ENCODE data around the gene TST.

Gene TST

DNA sequence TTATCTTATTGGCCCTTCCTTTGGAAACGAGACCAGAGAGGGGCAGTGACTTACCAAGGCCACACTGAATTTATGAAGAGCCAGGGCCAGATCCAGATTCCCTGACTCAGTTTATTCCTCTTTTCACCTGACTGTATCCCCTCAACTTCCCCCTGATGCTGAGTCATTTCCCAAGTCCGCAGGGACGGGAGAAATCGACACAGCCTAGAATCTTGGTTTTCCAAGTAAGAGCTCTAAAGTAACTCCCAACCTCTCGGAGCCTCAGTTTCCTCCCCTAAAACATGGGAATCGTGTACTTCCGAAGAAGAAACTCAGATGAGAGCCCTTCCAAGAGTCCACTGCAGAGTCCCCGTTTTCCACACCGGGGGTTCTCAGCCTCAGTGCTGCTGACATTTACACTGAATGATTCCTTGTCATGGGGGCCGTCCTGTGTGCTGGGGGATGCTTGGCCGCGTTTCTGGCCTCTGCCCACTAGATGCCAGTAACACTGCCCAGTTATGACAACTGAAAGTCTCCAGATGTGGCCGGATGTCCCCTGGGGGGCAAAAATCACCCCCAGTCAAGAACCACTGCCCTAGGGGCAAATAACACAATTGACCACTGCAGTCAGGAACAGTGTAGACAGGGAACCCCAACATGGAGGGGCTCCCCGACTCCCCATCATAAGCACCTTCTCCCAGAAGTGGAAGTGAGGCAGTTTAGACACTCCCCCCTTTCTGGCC, 11.5 kb upstream of the TST start:
- DNase-seq, result no peak

DNA sequence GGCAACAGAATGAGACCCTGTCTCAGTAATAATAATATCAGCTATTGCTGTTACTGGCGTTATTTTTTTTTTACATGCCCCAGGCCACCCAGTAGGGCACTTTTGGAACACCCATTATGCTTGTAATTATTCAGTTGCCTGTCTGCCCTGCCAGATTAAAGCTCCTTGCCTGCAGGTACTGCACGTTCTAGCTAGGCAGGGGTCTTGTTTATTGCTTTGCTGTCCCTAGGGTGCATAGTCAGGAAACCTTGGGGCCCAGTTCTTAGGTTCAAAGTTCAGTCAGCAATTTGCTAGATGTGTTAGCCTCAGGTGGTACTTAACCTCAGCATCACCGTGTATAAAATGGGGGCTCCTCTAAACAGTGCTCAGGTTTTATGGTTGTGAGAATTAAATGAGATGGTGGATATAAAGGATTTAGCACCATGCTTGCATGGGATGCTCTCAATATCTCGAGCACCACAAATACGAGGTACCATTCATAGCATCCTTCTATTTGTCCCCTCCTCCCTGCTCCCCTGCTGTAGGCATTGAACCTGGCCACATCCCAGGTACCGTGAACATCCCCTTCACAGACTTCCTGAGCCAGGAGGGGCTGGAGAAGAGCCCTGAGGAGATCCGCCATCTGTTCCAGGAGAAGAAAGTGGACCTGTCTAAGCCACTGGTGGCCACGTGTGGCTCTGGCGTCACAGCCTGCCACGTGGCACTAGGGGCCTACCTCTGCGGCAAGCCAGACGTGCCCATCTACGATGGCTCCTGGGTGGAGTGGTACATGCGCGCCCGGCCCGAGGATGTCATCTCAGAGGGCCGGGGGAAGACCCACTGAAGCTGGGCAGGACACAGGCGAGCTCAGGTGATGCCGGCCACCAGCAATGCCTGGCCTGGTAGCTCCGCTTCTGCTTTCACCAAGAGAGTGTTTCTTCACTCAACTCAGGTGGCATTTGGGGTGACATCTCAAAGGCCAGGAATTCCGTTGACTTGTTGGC, 9.7 kb upstream of the TST start:
- DNase-seq, result no peak

DNA sequence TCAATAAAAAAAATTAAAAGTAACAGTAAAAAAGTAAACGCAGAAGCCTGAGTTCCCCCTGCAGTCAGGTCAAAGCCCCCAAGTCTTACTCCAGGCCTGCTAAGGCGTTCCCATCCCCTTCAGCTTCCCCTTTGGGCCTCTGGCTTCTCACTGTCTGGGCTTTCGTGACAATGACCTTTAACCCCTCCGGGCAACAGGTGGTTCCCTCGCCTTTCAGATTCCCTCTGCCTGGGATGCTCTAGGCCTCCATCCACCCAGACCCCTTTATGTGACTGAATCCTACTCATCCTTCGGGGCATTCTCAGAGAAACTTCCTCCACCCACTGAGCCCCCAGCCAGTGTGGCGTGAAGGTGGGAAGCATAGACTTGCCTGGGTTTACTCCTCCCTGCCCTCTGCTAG, 8.3 kb upstream of the TST start:
- no peak for DNase-seq

- DNase-seq, result no peak
These were observed 7.1 kb upstream of the TST start for GRCh38 chr22:37026325-37026724.

- DNase-seq, result no peak
These were observed 6.3 kb upstream of the TST start for GRCh38 chr22:37025500-37026070.

- DNase-seq, result no peak
These were observed 5.3 kb upstream of the TST start for GRCh38 chr22:37024339-37025157.

DNA sequence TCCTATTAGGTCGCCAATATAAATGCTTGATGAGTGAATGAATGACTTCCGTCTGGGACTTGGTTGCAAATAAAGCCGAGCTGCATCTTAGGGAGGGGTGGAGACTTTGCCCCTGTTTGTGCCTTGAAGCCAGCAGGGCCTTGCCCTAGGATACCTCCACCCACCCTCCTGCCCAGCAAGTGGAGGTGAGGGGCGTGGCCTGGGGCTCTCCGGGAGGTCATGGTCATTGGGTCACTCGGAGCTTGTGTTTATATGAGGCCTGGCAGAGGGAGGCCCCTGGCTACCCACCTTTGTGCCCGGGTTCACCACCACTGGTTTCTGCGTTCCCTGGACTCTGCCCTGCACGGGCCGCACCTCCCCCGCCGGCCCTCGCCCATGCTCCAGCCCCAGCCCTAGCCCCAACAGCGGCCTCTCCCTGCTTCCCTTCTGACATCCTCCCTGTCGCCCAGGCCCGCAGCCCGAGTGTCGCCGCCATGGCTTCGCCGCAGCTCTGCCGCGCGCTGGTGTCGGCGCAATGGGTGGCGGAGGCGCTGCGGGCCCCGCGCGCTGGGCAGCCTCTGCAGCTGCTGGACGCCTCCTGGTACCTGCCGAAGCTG, 4.6 kb upstream of the TST start:
- no peak for DNase-seq

DNA sequence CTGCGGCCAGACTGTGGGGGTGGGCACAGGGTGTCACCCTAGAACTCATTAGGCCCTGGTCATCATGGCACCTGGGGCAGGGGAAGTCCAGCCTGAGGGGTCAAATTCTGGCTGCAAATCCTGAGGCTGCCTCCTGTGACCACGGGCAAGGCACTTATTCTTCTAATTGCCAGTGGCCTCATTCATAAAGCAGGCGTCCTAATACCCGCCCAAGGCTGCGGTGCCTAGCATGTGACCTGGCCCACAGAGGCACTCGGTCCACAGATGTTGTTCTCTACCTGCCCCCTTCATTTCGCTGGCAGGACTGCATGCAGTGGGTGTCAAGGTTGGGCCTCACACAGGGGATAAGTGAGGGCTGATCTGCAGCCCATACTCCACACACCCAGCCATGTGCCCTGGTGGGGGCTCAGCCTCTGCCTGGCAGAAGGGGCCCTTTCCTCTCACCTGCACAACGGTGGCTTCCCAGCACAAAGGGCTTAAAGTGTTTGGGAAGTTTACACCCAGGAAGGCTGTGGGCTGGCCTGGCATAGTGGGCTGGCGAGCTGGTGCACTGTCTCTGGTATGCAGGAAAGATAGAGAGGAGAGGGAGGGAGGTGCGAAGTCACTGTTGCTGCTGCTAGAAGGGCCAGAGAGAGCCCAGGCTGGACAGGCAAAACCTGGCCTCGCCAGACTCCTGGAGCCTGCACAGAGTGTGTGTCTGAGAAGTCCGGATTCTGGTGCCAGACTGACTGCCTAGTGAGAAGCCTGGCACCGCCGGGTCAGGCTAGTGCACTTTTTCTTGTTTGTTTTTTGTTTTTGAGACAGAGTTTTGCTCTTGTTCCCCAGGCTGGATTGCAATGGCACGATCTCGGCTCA, 3.5 kb upstream of the TST start:
- DNase-seq, result no peak

DNA sequence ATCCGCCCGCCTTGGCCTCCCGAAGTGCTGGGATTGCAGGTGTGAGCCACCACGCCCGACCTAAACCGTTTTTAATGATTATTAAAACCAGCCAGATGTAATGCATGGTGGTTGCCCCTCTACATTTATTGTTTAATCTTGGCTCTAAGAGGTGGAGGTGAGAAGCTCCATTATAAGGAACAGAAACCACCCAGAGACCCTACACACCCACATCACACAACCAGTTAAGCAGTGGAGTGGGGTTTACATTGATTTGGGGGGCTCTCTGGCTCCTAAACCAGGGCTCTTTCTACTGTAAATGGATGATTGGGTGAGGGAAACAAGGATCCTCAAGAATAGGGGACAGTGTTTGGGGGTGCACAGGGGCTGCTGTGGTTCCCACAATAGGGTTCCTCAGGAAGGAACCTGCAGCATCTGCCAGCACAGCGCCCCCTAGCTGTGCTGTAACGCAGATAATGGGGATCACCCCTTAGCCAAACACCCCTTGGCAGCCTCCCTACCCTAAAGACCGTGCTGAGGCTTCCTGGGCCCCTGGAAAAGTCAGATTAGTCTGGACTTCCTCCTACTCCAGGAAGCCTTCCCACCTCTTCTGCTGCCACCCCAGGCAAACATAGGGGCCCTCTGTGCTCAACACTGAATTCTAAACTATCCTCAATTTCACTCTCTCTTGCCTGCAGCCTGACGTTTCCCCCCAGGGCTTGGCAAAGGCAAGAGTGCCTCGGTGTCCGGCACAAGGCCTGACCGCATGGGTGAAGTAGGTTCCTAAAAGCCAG, 2.6 kb upstream of the TST start:
- DNase-seq, result peak; percentile 45 to 67

- DNase-seq, result no peak
These were observed 1.8 kb upstream of the TST start for GRCh38 chr22:37021041-37021440.

DNA sequence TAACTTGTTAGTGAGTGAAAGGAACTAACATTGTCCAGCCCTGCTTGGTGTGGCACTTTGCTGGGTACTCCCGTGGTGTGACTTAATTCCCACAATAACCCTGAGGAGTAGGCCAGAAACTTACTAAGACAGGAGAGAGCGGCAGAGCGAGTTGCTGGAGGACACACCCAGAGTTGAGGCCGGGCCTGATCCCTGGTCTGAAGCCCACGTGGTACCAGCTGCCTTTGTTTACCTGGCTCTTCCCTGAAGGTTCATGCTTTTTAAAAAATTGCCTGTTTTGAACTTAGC, 889 bp upstream of the TST start:
- no peak for DNase-seq

- DNase-seq, result no peak
These were observed 385 bp downstream of the TST start for GRCh38 chr22:37018815-37019308.

- DNase-seq, result no peak
These were observed 997 bp downstream of the TST start for GRCh38 chr22:37018086-37018814.

DNA sequence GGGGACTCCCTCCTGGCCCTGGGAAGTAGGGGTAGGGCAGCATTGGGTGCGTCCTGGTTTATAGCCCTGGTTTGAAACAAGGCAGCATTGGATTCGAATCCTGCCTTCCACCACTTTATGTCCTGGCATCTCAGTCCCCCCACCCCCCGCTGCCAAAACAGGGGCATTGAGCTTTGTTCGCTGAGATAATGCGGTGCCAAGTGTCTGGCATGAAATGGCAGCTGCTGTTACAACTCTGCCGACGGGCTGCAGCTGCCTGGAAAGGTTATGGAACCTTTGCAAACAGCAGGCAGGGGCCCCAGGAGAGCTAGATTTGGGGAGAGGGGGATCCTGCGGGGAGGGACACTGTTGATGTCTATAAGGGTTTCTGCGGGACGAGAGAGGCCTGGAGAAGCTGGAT, 1.9 kb downstream of the TST start:
- DNase-seq, result no peak

GRCh38 chr22:37016134-37016910, 2.9 kb downstream of the TST start:
- DNase-seq, result no peak

GRCh38 chr22:37015587-37015878, 3.7 kb downstream of the TST start:
- DNase-seq, result no peak

DNA sequence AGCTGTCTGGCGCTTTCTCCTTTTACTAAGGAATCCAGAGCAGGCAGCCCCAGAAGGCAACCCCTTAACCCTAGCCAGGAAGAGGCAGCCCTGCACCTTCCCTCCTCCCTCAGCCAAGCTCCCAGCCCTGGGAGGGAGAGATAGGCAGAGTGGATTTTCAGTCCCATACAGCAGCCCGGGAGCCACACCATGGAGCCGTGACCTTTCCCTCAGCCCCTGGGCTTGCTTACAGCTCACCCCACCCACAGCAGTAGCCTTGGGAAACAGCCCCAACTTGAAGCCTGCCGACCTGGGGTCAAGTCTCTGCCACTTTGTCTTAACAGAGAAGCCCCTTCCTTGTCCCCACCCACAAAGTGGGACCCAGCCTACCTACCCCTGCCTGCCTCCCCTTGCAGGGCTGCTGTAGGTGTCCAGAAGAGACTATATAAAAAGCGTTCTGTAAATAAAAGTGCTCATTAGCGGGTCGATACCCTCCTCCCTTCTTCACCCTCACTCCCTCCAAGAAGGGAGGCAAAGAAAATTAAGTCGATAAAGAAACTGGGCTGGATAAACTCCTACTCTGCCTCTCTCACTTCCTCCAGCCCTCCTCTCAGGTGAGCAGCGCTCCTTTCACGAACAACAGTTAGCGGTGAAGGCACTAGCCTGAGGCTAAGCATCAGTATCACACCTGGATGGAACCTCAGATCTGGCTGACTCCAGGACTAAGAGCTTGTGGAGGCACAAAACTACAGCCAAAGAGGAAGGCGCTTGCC, 4.2 kb downstream of the TST start:
- DNase-seq, result no peak

- no peak for DNase-seq
These were observed 4.8 kb downstream of the TST start for GRCh38 chr22:37014415-37014806.

GRCh38 chr22:37012956-37013355, 6.3 kb downstream of the TST start:
- no peak for DNase-seq
